IMR-90 (cell line): ENCODE measurements around the gene LPGAT1.

ENCODE experiments used
- CTCF ChIP-seq: conservative IDR thresholded peaks from 2 replicates; pipeline ENCODE4 v1.5.1; 2012; ENCODE audit warnings: mild to moderate bottlenecking, low read depth, low read length, improper control_type of control experiment
- MAZ ChIP-seq: IDR thresholded peaks from 2 replicates; pipeline ENCODE4 v1.6.1; 2012; ENCODE audit warnings: low read depth, mild to moderate bottlenecking, low read length, improper control_type of control experiment, moderate library complexity, borderline replicate concordance
- NFE2L2 ChIP-seq: fragments of 150-350 bp; IDR thresholded peaks from 2 replicates; pipeline ENCODE4 v1.6.1; 2016; ENCODE audit warnings: low read depth, mild to moderate bottlenecking, low read length
- POLR2A ChIP-seq: IDR thresholded peaks from 2 replicates; pipeline ENCODE4 v1.6.1; 2012; ENCODE audit warnings: mild to moderate bottlenecking, low read depth, low read length

- no peak for TF ChIP-seq NFE2L2
- TF ChIP-seq CTCF: no peak
- TF ChIP-seq POLR2A: no peak
- no peak for TF ChIP-seq MAZ
These were observed 98.1 kb downstream of the LPGAT1 start for GRCh38 chr1:211732293-211732980.
